Retinal pigment epithelial cell (primary cell): ENCODE results near the gene MED25.

Experiments
- DNase-seq: peaks from one replicate; pipeline ENCODE4 v3.0.0-alpha.2; 2010; ENCODE audit warnings: low read depth
- H3K4me3 ChIP-seq: 2 replicates; pipeline ENCODE4 v1.5.1; 2011; ENCODE audit warnings: mild to moderate bottlenecking, low read length, control low read depth, moderate library complexity
- CTCF ChIP-seq: conservative IDR thresholded peaks from 2 replicates; pipeline ENCODE4 v1.5.1; 2011; ENCODE audit warnings: low read depth, low read length, control low read depth, inconsistent platforms

MED25 gene

GRCh38 chr19:49787746-49788145, 30.3 kb upstream of the MED25 start:
- H3K4me3 ChIP-seq, result no peak overlapping the region

GRCh38 chr19:49788857-49789256, 29.2 kb upstream of the MED25 start:
- no peak for DNase-seq
- no peak overlapping the region for H3K4me3 ChIP-seq
- TF ChIP-seq CTCF, result no peak

More at GRCh38 chr19:49787746-49788145, 30.3 kb upstream of the MED25 start:
- DNase-seq, result no peak
- TF ChIP-seq CTCF, result no peak

- H3K4me3 ChIP-seq, result no peak overlapping the region
- TF ChIP-seq CTCF, result no peak
- no peak for DNase-seq
These were observed 27.2 kb upstream of the MED25 start for GRCh38 chr19:49790866-49791265.

- TF ChIP-seq CTCF, result no peak
- no peak overlapping the region for H3K4me3 ChIP-seq
- DNase-seq, result no peak
These were observed 26.2 kb upstream of the MED25 start for GRCh38 chr19:49791776-49792445.

GRCh38 chr19:49792829-49793560, 25.1 kb upstream of the MED25 start:
- H3K4me3 ChIP-seq, result no peak overlapping the region
- no peak for DNase-seq
- no peak for TF ChIP-seq CTCF

- DNase-seq, result no peak
- TF ChIP-seq CTCF, result no peak
- no peak overlapping the region for H3K4me3 ChIP-seq
These were observed 24.6 kb upstream of the MED25 start for GRCh38 chr19:49793561-49793840.

GRCh38 chr19:49795615-49796014, 22.5 kb upstream of the MED25 start:
- no peak overlapping the region for H3K4me3 ChIP-seq
- DNase-seq, result no peak
- TF ChIP-seq CTCF, result no peak
